NOMO-1 treated with DMSO at 0.1 percent for 48 hours (cell line): ENCODE results near the gene NECAB2.
A peak's percentile ranks its signal among the peaks of the same experiment; 100 is the strongest.

ENCODE experiments used
- DNase-seq: peaks from one replicate; lab custom pipeline; 2025; ENCODE audit not compliant: unreplicated experiment; lab: John Stamatoyannopoulos, UW

NECAB2 gene

DNA sequence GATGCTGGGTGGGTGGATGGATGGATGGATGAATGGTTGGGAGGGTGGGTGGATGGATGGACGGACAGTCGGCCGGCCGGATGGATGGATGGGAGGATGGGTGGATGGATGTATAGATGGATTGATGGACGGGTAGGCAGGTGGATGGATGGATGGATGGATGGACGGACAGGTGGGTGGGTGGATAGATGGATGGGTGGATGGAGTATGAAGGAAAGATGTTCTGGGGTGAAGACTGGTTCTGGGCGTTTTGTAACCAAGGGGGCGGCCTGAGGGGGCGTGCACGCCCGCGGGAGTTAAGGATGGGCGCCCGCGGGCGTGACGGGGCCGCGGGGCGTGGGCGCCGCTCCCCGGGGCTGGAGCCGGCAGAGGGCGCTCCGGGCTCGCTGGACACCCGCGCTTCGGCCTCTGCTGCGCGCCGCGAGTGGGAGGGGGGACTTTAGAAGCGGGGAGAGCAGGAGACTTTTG is at the start of gene NECAB2:
TSS of gene NECAB2 (plus strand) at position 407 of the 468 bp plus-strand sequence. CDS start 405 bp downstream, outside the sequence.
- peak; percentile 22 for DNase-seq

DNA sequence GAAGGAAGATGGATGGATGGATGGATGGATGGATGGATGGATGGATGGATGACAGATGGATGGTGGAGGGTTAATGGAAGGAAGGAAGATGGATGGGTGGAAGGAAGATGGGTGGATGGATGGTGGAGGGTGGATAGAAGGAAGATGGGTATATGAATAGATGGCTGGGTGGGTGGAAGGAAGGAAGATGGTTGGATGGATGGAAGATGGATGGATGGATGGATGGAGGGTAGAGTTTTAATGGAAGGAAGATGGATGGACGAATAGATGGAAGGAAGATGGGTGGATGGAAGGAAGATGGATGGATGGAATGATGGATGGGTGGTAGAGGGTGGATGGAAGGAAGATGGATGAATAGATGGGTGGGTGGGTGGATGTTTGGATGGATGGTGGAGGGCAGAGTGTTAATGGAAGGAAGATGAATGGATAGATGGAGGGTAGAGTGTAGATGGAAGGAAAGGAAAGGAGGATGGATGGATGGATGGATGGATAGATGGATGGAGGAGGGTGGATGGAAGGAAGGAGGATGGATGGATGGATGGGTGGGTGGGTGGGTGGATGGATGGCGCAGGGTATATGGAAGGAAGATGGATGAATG is 47.1 kb upstream of the NECAB2 start:
- no peak for DNase-seq

DNA sequence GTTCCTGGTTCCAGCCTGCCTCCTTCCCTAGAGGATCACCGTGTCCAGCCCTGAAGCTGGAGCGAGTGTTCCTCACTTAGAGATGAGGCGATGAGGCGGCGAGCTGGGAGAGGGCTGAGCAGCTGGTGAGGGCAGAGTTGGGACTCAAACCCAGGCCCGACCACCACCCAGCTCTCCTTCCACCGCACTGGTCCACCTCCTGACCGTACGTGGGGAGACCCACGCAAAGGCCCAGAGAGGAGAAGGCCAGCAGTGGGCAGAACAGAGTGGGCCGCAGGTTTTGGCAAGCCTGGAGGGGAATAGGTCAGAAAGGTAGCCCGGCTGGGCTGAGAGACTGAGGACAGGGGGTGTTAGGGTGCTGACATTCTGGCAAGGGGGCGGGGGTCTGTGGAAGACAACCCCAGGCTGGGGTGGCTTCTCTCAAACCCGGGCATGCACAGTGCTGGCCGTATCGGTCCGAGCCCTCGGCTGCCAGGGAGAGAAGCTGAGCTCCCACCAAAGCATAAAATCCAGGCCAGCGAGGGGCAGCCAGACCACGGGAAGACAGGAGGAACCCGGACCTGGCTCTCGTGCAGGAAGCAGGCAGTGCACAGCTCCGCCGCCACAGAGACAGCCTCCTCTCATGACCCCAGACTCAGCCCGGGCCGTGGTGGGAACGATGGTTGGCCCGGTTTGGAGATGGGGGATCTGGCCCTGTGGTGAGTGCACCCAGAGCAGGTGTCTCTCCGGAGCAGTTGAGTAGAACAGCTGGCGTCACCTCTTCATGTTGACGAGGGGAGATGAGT is 44.3 kb upstream of the NECAB2 start:
- no peak for DNase-seq

DNA sequence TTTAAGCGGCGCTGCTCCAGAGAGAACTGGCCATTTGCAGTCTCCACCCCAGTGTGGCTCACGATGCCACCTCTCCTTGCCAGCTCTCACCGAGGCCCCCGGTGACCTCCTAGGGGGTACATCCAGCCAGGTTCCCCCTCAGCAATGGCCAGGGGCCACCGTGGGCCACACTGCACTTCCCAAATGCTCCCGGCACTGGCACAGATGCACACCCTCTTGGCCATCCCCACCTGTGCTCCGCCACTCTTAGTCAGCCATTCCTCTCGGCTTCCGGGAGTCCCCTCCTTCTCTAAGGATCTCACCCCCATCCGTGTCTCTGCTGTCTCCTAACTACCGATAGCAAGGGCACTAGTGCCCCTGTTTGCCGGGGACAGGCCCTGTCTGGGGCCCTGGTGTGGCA is 43.4 kb upstream of the NECAB2 start:
- no peak for DNase-seq

DNA sequence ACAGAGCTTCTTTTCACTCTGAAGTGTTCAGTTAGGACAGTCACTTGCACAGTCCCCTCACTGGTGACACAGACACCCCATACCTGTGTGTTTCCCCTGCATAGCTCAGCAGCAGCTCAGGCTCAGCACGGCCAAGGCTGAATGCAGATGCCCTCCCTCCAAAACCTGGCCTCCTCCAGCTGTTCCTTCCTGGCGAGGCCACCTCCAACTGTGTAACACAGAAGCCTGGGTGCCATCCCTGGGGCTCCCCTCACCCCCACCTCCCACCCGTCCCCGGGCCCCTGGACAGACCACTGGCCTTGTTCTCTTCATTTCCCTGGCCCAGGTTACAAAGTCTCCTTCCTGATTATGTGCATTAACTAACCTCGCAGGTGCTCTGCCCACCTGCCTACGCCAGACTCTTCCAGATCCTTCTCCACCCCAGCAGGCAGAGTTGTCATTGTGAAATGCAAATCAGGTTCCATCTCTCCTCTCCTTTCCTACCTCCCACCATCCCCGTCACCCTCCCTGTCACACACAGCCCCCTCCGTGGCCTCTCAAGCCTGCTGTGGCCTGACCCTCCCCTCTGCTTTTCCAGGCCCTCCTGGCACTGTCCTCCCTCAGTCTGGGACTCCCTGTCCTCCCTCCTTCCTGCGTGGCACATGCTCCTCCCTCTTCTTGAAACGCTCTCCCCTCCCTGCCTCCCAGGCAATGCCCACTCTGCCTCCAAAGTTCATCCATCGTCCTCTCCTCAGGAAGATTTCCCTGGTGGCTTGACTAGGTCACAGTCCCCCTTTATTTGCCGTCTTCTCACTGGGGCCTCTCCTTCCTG is 42.7 kb upstream of the NECAB2 start:
- no peak for DNase-seq

DNA sequence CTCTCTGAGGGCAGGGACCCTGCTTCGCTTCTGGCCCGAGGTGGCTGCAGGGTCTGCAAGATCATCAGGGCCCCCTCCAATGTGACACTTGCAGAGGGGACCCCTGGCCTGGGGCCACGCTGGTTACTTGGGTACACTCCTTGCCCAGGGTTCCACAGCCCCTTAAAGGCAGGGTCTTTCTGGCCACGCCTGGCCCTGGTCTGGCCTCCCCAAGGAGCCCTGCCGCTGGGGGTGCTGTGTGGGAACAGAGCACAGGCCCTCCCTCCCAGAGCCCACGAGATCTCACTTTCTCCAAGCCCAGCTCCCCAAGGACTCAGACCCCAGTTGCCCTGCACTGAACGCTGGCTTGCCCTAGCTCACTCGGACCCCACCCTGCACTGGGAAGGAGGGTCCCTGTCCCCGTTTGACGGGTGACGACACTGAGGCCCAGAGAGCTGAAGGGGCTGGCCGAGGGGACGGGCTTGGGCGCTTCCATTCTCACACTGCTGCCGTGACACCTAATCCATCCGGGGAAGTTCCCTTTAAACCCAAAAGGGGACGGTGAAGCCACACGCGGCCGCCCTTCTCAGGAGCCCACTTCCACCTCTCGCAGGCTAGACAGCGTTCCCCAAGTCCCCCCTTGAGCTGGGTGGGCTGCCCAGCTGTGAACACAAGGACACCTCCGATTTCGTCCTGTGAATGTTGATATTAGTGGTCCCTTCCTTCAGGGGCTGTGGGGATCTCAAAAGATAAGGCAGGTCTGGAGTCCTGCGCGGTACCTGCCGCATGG is 41.9 kb upstream of the NECAB2 start:
- DNase-seq = no peak

DNA sequence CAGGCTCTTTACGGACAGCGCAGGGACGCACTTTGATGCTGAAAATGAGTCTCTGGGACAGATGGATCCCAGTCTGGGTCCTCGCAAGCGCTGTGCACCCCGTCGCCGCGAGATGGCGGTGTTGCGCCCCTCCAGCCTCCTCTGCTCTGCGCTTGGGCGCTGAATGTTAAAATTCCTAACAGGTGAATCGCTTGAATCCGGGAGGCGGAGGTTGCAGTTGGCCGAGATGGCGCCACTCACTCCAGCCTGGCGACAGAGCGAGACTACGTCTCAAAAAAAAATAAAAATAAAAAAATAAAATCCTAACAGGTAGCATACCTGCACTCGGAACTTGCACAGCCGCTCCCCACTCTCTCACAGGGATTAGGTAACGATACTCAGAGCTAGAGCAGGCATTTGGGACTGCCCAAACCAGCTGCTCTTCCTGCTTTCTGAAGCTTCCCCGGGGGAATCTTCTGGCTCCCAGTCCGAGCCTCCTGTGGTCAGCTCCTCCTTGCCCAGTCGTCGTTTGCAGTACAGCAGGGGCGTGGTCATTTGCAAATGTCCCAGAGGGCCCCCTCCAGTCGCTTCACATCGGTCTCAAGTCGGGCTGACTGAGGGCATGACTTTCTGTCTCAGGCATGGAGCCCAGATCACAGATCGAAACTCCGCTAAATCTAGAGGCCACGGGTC is 41.2 kb upstream of the NECAB2 start:
- DNase-seq = peak; percentile 2

DNA sequence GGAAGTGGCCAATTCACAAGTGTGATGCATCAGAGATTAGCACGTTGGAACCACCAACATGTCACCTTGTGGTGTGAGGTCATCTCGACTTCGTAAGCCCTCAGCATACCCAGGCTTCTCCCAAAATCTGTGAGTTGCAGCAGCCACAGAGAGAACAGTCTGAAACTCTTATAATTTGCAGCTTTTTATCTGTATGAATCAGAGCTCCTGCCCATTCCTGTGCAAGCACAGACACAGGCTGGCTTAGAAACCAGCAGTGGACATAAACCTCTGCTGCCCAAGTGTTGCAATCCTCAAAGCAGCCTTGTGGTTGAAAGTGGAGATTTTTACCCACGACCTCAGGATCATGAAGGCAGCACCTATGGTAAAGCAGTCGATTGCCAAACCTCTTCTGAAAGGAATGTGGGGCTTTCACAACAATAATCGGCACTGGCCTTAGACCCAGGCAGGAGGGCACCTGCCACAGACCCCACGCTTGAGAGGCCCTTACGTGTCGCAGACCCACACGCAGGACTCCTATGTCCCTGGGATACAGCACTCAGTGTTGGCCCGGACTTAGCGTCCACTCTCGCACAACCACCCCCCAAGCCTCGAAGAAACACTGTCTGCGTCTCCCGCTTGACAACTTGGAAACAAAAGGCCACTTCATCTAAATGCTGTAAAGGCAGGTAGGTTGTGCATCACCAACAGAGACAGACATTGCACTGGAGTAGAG is 39.5 kb upstream of the NECAB2 start:
- DNase-seq = no peak

DNA sequence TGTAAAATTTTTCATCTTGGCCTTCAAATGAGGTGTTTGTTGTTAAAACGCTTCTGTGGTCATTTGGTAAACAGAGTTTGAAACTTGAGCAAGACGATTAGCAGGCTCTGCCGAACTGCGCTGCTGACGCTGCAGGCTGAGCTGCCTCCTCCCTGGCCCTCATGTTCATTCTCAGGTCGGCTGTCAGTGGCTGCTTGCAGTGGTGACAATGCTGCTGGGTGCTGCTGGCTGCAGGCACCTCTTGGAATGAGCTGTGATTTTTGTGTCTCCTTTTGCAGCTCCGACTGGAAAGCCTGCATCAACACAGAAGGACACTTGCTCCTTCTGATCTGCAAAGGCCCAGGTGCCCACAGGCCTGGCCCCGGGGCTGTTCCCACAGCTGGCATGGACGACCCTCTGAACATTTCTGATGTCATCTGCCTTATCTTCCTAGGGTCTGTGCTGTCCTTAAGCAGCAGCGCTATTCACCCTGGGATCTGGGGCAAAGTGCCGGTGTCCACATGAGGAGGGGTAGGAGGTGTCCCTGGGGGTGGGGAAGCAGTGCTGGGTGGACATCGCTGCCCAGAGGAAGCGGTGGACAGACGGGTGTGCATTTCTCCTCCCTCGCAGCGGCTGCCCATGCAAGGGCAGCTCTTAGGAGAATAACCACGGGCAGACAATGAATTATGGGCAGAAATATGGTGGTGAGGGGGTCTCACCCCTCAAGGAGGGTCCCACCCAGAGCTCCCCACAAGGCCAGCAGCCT is 38.1 kb upstream of the NECAB2 start:
- no peak for DNase-seq

DNA sequence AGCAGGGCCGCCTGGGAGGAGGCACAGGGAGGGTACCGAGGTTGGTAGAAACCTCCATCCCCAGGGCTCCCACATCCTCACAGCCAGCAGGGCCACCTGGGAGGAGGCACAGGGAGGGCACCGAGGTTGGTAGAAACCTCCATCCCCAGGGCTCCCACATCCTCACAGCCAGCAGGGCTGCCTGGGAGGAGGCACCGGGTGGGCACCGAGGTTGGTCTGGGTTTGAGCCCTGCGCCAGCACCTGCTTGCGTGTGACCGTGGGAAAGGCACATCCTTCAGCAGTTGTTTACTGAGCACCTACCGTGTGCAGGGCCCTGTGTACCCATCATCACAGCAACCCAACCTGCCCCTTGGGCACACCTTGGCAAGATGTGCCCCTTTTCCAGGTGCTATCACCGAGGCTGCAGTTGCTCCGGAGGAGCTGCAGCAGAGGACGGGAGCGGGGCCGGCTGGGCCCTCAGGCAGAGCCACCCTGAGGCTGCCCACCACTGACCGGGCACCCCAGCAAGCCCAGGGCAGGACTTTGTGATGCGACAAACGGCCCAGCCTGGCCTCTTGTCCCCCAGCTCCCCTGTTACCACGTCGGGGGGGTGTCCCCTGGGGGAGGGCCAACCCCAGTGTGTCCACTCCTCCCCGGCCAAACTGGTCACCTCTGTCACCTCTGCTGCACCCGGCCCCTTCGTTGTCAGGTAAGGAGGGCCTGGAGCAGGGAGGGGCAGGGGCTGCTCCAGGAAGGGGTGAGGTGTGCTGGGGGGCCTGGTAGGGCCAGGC is 37.1 kb upstream of the NECAB2 start:
- no peak for DNase-seq

DNA sequence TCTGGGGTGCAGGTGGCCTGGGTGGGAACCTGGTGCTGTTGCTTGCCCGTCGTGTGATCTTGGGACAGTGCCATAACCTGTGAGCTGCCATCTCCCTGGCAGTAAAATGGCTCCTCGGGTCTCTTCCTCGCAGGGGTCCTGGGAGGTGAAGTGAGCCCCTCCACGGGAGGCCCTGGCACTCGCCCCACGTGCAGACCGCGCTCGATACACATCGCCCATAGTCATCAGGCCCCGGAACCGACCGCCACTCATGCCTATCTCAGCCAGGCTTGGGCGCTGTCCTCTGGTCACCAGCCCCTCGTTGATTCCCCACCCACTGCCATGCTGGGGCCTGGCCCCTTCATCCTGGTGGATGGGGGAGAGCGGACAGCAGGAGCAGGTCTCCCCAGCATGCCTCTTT is 36.5 kb upstream of the NECAB2 start:
- DNase-seq = no peak

DNA sequence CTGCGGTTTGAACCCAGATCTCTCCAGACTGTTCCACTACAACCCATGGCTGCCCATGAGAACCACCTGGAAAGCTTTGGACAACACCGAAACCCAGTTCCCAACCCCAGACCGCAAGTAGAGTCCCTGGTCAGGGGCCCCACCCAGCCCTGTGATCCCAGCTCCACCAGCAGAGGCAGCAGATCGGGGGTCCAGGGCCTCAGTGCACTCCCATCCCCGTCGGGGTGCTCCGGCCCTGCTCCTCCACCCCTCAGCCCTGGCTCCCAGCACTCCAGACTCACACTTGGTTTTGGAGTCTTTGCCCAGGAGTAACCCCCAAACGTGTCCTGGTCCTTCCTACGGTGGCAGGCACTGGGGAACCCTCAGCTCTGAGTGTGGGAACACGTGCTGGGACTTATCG is 35.7 kb upstream of the NECAB2 start:
- DNase-seq = no peak

DNA sequence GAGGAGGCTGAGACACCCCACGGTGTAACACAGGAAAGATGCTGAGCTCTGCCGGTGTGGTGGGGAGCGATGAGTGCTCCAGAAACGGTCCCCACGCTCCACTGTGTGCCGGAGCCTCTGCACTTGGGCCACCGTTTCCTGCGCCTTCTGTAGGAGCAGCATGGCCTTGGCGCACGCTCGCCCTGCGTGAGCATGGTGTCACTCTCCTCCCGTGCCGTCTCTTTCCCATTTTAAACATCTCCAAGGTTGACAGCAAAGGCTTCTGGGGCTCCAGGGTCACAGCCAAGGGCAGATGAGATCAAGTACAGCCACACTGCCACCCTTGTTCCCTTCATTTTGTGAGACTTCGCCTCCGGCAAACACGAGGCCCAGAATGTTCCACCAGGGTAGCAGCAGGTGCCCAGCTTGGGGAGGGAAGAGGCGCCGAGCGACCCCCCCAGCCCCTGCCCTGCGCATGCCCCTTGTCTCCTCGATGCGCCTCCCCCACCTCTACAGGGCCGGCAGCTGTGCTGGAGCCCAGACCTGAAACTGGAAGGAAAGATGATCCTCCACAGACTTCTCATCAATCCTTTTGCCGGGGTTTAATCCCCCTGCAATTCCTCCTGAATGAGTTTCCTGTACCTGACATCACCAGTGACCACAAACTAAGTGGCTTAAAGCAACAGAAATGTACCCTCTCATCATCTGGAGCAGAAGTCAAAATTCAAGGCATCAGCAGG is 34.9 kb upstream of the NECAB2 start:
- no peak for DNase-seq

DNA sequence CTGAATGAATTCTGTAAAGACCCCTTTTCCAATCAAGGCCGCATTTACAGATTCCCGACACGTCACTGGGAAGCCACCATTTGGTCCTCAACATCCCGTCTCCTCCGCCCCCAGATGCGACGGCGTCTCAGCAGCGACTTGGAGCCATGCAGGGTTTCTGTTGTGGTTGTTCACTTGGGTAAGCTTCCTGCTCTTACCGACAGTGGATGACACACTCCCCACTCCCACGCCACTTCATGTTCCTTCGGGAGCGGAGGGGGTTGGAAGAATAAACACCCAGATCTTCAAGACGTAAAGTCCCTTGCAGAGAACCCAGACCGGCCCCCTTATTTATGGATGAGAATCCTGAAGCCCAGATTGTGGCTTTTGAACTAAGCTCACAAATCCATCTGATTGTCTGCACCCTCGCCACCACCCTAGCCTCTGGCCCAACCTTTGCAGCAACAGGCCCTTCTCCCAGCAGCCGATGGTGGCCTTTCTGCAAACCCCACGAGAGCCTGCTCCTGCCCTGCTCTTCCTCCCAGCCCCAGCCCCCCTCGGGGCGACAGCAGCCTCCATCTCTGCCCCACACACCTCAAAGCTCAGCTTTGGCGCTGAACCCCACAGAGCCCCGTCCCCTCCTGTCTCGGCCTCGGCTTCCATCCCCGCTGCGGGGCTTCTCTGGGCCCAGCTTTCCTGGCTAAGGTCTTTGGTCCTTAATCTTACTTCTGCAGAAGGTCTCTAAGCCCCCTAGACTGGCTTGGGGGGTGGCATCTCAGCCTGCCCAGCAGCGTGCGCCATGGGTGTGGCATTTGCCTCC is 34.0 kb upstream of the NECAB2 start:
- no peak for DNase-seq

DNA sequence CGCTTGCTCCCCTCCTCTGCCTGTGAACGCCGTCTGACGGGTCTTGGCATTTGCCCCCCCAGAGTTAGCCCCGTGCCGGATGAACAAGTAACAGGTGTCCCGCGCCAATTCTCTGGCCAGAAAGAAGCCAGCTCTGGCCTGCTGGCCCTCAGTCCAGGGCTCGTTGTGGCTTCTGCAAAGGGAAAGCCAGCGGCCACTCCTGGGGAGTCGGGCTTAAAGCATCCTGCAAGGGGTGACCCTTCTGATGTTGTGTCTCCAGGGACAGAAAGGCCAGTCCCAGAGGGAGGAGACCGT is 33.4 kb upstream of the NECAB2 start:
- DNase-seq = no peak

DNA sequence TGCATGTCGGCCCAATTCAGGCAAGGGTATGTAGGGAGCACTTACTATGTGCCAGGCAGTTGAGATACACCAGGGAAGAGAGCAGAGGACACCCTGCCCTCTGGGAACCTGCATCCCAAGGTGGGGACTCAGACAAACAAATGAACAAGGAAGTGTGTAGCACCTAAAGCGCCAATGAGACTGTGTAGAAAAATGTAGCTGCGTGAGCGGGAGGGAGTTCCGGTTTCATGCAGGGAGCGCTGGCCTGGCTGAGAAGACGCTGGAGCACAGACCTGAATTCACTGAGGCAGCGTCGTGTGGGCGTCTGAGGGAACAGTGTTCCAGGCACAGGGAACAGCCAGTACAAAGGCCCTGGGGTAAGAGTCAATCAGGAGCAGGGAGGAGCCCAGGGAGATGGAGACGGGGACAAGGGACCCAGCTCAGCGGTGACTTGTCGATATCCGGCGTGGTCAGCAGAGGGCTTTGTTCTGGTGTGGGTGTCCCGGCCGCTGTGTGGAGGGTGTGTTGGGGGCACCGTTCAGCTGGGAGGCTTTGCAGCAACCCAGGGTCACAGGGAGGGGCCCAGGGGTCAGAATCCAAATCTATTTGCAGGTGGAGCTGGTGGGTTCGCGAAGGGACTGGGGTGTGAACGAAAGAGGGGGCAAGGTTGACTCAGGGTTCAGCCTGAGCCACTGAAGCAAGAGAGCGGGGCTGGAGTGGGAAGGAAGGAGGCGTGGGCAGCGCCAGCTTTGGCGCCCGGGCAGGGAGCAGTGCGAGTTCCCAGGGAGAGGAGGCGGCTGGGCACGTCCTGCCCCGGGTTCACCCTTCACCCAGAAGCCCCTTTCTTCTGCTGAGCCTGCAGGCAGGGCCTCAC is 32.8 kb upstream of the NECAB2 start:
- DNase-seq = no peak
